Endometrium (tissue), 2 donors: ENCODE data around the gene DDX41.

Experiments used
- FAIRE-seq: peaks from 2 replicates; lab custom pipeline; 2012; peaks lifted over from hg19 to GRCh38; lab: Jason Lieb, UNC
- donor health status: control.
- donor health status: control.

The DDX41 gene

GRCh38 chr5:177483042-177483441, 33.7 kb downstream of the DDX41 start:
- no peak for FAIRE-seq

DNA sequence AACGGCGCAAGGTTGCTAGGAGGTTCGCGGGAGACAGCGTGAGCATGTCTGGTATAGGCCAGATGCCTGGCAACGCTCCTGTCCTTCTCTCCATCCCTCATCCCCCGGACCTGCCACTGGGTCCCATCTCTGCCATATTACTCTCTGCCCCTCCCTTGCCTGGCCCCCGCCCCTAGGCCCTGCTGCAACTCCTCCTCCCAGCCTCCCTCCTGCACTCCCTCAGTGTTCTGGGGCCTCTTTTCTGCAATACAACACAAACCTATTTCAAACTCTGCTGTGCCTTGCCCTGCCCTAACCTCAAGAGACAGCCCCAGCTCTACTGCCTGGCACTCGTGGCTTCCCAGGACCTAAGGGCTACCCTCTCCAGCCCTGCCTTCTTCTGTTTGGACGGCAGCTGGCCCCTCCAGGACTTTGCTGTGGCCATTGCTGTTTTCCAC, 34.4 kb downstream of the DDX41 start:
- FAIRE-seq, result no peak

GRCh38 chr5:177479774-177480173, 37.0 kb downstream of the DDX41 start:
- no peak for FAIRE-seq

GRCh38 chr5:177478711-177479646, 37.8 kb downstream of the DDX41 start:
- FAIRE-seq, result no peak

GRCh38 chr5:177477701-177478477, 38.9 kb downstream of the DDX41 start:
- no peak for FAIRE-seq

GRCh38 chr5:177476531-177477233, 40.1 kb downstream of the DDX41 start:
- FAIRE-seq, result no peak

GRCh38 chr5:177475563-177476427, 41.0 kb downstream of the DDX41 start:
- FAIRE-seq, result no peak

GRCh38 chr5:177474846-177475562, 41.8 kb downstream of the DDX41 start:
- FAIRE-seq, result no peak

GRCh38 chr5:177474002-177474476, 42.7 kb downstream of the DDX41 start:
- no peak for FAIRE-seq

DNA sequence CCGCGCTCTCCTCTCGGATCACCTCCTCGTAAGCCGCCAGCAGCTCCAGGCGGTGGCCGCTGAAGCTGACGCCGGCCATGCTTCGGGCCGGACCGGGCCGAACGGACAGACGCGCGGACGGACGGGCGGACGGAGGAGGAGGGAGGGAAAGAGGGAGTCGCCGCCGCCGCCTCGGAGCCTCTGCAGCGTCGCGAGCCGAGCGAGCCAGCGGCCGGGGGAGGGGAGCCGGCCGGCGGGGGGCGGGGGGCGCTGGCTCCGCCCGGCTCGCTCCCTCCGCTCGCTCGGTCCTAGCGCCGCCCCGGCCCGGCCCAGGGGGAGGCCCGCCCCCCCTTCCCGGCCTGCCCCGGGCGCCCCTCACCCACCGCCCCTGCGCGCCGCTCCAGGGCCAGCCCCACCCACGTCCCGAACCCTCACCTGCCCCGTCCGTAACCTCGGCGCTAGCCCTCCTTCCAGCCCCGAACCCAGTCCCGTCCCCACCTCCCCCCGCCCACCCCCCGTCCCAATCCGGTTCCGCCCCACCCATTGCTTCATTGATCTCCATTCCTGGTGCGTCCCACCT, 43.2 kb downstream of the DDX41 start, which contains the start of gene DBN1:
DBN1 (minus strand) TSS at position 192 of the 559 bp plus-strand sequence; CDS start at position 79, 113 bp downstream.
- FAIRE-seq, result no peak

DNA sequence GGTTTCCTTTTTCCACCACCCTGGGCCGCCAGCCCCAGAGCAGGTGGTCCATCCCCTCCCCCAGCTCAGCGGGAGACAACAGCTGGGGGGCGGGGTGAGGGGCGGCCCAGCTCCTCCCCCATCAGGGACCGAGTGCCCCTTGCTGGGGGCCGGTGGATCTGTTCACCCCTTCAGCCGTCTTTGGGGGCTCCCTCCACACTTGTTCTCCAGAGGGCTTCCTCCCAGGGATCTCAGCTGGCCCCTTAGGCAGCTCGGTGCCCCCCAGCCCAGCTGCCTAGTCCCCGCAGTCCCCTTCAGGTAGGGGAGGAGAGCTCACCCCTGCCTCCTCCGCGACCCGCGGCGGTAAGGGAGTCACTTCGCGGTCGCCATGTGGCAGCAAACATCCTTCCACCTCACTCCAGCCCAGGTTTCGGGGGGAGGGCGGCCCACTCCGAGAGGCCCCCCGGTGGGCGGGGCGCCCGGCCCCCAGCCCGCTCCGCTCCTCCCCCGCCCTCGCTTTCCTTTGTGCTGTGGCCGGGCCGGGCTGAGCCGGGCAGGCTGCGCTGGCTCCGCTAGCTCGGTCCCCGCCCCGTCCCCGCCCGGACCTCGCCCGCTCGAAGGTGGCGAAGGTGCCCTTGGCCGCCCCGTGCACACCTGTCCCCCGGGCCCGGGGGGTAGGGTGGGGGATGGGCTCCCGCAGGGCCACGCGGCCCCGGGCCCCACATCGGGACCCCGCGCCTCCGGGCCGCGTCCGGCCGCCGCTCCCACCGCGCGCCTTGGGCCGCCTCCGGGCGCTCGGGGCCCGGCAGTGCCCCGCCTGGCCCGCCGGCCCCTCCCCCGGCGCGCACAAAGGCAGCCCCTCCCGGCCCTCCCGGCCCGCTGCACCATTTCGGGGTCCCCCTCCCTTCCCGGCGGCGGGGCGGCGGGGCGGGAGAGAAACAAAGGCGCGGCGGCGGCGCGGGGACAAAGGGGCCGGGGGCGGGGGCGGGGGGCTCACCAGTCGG, 44.0 kb downstream of the DDX41 start:
- no peak for FAIRE-seq

DNA sequence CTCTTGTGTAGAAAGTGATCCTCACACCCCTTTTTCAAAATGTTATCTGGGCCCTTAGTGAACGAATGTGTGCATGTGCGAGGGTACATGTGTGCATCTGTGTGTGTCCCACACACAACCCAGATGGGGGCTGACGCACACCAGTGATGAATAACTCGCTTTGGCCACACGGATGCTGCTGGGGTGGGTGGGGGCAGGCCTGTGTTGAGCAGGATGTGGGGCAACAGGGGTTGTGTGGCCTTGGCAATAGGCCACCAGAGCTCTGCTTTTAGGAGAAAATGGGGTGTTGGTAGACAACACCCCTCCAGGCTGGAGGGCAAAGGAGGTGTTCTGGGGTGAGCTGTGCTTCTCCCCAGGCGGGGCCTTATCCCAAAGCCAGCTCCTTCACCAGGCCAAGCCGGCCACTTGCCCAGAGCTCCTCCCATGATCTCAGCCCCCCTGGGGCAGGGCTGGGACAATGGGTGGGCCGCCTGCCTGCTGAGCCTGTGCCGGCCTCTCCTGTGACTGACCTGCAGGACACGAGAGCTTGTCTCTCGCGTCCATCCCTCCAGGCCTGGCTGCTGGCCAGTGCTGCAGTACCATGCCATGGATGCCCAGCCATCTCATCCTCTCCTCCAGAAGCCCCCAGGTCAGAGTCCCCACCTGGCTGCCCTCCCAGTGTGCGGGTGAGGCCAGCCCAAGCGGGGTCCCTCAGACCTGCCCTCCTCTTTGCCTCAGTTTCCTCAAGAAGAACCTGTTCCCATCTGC, 45.0 kb downstream of the DDX41 start:
- no peak for FAIRE-seq

DNA sequence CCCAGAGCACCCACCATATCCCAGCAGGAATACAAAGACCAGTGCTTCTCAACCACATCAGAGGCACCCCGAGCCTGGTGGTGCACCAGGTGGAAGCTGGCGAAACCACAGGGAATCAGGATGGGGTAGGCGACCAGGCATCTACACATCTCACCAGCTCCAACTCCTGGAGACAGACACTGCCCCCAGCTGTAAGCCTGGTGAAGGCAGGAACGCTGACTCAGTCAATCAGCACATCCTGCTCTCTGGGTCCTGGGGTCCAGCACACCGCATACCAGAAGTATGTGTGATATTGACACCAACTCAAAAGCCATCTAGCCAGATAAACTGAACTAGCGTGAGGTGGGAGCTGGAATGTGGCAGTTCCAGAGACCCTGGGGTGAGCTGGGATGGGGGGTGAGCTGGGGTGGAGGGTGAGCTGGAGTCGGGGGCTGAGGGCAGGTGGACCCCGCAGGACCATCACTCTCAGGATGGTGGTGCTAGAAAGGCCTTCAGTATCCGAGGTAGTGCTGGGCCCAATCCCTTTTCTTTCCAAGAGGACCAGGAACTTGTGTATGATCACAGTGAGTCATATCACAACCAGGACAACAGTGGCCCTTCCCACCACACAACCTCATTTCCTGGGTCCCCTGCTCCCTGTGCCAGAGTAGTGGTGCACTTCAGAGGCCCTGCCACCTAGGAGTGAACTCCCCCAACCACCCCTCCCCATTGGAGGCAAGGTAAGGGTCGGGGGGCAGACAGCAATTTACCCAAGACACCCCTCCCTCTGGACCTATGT, 45.8 kb downstream of the DDX41 start:
- FAIRE-seq, result no peak

DNA sequence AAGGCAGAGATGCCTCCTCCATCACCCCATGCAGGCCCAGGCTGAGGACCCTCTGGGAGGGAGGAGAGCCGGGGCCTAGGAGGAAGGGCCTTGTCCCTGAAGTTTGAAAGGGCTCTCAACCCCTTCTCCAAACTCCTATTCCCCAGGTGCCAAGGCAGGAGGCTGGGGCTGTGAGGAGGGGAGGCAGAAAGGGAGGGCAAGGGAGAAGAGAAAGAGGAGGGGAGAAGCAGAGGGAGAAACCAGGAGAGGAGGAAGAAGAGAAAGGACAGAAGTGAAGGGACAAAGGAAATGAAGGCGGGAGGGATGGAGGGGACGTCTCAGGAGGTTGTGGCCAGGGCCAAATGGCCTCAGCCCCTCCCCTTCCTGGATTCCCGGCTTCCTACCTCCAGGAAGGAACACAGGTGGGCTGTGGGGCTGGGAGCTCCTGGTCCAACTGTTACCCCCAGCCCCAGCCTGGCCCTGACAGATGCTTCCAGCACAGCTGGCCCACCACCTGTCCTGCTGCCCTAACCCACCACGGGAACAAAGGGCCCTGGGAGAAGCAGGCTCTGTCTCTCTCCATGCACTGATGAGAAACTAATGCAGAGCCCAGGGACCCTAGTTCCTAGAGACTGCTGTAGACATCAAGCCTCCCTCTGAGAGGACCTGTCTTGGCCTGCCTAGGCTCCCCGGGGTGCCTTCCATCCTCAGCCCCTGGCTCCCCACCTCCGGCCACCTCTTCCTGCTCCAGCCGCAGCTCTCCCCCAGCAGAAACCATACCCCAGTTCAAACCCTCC, 46.8 kb downstream of the DDX41 start:
- FAIRE-seq, result no peak

GRCh38 chr5:177468685-177469628, 47.8 kb downstream of the DDX41 start:
- no peak for FAIRE-seq

GRCh38 chr5:177468329-177468684, 48.5 kb downstream of the DDX41 start:
- no peak for FAIRE-seq
